CD4-positive, alpha-beta T cell treated with Interferon alpha-2 for 1 hour (primary cell): ENCODE results near the gene MNT.
"Not testable (repeated sequence)": the region's sequence is repeated elsewhere in the genome, so short reads cannot be mapped to it uniquely, and the experiment has no call there.

Experiments used
- DNase-seq, 2 donors: peaks; one replicate each; pipeline ENCODE4 v3.0.0-alpha.2; 2020 to 2022

Gene MNT, protein sequence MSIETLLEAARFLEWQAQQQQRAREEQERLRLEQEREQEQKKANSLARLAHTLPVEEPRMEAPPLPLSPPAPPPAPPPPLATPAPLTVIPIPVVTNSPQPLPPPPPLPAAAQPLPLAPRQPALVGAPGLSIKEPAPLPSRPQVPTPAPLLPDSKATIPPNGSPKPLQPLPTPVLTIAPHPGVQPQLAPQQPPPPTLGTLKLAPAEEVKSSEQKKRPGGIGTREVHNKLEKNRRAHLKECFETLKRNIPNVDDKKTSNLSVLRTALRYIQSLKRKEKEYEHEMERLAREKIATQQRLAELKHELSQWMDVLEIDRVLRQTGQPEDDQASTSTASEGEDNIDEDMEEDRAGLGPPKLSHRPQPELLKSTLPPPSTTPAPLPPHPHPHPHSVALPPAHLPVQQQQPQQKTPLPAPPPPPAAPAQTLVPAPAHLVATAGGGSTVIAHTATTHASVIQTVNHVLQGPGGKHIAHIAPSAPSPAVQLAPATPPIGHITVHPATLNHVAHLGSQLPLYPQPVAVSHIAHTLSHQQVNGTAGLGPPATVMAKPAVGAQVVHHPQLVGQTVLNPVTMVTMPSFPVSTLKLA

DNA sequence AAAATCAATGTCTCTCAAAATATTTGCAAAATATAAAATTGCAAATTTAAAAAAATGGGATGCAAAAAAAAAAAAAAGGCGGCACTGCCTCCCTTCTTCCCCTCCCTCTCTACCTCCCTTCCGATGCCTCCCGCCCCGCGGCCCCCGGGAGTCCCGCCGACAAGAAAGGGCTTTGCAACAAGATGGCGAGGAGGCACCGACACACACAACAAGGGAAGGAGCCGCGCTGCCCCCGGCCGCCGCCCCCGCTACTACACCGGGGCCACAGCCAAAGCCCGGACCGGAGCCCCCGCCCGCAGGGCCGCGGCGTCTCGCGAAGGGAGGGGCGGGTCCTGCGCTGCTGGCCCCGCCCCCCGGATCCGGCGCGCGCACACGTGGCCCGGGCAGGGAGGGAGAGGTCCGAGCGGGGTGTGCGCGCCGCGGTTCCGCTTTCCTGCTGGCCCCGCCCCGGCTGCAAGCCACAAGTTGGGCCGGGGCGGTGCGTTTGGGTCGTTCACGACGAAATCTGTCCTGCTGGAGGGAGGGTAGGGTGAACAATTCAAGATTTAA is at the start of gene MNT:
Gene MNT, minus strand, starts transcription at position 184 of the 549 bp plus-strand sequence. CDS start 348 bp downstream, outside the sequence.
- peak; percentile 96 for DNase-seq

DNA sequence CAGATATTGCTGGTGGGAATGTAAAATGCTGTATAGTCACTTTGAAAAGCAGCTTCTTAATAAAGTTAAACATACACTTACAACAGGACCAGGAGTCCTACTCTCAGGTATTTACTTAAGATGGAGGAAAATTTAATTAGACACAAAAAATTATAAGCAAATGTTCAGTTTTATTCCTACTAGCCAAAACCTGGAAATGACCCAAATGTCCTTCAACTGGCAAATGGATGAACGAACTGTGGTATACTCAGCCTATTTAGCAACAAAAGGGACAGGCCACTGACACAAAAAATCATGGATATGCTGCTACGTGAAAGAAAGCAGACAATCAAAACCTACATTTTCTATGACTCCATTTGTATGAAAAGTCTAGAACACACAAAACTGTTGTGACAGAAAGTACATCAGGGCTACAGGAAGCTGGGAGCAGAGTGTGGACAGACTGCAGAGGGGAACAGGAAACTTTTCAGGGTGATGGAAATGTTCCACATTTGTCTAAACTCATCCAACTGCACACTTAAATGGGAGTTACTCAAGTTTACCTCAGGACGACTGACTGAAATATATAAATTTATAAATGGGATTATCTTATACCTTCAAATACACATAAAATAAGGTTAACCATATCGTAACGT is 49.3 kb upstream of the MNT start:
- no peak for DNase-seq

DNA sequence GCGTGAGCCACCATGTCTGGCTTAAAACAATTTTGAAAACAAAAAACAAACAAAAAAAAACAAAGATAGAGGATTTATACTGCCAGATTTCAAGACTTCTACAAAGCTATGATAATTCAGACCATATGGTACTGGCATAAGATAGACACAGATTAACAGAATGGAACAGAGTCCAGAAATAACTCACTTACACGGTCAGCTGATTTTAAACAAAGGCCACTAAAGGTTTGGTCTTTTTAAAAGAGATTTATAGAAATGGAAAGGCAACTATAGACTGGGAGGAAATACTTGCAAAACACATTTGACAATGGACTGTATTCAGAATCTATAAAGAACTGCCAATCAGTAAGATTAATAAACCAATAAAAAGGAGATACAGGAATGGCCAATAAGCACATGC is 48.6 kb upstream of the MNT start:
- no peak for DNase-seq

DNA sequence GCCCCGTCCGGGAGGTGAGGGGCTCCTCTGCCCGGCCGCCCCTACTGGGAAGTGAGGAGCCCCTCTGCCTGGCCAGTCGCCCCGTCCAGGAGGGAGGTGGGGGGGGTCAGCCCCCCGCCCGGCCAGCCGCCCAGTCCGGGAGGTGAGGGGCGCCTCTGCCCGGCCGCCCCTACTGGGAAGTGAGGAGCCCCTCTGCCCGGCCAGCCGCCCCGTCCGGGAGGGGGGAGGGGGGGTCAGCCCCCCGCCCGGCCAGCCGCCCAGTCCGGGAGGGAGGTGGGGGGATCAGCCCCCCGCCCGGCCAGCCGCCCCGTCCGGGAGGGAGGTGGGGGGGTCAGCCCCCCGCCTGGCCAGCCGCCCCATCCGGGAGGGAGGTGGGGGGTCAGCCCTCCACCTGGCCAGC is 46.6 kb upstream of the MNT start:
- not testable (repeated sequence) for DNase-seq

DNA sequence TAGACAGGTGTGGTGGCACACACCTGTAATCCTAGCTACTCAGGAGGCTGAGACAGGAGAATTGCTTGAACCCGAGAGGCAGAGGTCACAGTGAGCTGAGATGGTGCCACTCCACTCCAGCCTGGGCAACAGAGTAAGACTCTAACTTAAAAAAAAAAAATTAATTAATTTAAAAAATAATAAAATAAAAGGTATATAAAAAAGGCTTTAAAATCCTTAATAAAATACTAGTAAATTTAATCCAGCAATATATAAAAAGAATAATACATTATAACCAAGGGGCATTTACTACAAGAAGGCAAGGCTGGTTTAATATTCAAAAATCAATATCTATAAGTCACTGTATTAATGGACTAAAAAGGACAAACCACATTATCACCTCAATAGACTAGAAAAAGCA is 44.8 kb upstream of the MNT start:
- no peak for DNase-seq

DNA sequence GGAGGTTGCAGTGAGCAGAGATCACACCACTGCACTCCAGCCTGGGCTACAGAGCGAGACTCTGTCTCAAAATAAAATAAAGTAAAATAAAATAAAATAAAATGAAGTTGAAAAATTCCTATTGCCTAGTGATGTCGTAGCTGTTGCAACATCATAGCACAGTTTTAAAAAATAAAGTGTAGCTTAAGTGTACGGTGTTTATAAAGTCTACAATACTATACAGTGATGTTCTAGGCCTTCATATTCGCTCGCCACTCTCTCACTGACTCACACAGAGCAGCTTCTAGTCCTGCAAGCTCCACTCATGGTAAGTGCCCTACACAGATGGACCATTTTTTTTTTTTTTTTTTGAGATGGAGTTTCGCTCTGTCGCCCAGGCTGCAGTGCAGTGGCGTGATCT is 43.5 kb upstream of the MNT start:
- no peak for DNase-seq

DNA sequence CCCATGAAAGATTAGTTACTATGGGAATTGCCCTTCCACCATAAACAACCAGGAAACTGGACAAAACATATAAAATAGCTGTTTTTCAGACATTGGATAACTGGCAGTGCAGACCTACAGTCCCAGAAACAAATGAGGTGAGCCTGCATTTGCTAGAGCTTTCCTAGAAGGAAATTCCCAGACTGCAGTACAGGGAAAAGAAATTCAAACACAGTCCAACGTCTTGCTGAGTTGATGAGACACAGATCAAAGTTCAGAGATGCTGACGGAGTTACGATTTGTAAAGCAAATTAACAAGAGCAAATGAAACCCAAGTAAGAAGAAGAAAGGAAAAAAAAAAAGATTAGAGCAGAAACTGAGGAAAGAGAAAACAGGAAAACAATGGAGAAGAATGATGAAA is 41.3 kb upstream of the MNT start:
- no peak for DNase-seq

DNA sequence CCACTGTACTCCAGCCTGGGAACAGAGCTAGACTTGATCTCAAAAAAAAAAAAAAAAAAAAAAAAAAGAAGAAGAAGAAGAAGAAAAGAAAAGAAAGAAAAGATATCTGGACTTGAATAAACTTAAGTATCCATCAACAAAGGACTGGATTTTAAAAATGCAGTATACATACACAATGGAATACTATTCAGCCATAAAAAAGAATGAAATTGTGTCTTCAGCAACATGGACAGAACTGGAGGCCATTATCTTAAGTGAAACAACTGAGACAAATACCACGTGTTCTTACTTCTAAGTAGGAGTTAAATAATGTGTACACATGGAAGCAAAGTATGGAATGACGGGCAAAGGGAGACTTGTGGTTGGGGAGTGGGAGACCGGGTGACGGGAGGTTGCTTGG is 40.1 kb upstream of the MNT start:
- DNase-seq, result no peak

DNA sequence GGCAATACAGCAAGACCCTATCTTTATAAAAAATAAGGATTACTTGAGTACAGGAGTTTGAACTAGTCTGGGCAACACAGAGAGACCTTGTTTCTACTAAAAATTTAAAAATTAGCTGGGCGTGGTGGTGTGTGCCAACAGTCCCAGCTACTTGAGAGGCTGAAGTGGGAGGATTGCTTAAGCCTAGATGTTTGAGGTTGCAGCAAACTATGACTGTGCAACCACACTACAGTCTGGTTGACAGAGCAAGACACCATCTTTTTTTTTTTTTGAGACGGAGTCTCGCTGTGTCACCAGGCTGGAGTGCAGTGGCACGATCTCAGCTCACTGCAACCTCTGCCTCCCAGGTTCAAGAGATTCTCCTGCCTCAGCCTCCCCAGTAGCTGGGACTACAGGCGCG is 39.1 kb upstream of the MNT start:
- peak in 1 of 2 donors; percentile 54 for DNase-seq

DNA sequence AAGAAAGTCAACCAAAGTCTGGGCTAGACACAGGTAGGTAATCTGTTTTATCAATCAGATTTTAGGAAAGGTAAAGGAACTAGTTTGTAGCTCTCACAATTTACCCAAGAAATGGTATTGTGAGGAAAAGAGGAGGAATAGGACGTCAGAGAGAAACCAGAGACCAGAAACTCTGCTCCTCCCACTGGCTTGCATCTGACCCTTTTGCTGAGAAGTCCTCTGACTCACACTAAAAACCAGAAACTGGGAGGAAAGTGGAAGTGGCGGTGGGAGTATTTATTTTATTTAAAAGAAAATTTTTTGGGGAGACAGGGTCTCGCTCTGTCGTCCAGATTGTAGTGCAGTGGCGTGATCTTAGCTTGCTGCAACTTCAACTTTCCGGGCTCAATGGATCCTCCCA is 38.0 kb upstream of the MNT start:
- DNase-seq, result peak in 1 of 2 donors; percentile 51

DNA sequence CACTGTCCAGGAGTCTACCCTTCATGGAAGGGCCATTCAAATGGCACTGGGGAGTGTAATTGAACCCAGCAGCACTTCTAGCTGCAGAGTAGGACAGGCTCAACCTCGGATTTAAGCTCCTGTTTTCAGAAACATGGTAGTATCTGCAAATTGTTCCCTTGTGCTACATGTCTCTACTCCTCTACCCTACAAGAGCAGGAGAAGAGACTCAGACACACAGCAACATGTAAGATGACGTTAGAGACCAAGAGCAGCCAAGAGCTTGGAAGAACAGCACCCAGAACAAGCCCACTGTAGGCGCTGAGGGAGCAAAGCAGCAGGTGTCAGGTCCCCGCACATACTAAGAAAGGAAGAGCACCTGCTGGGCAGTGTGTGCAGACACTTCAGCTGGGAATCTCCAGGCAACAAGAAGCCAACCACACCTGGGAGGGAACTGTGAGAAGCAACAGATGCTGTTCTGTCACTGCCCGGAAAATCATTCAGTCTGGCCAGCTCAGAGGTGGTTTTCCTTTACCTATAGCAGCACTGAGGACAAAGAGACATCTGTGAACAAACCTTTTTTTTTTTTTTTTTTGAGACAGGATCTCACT is 35.6 kb upstream of the MNT start:
- no peak for DNase-seq

DNA sequence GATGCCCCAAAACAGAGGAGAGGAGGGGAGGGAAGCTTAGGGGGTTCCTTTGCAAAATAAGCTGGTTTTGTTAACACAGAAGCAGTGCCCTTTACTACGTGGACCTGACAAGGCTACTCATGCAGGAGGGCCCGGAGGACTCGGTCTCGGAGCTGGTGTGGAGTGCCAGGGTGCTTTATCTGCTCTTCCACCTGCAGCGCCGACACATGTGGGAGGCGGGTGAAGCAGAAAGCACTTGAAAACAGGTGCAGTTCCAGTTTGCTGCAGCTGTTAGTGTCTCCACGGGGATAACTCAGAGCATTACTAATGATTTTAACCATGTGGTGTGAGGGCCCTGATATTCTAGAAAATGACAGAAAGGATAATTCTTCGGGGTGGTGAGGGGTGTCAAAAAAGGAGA is 35.0 kb upstream of the MNT start:
- no peak for DNase-seq

DNA sequence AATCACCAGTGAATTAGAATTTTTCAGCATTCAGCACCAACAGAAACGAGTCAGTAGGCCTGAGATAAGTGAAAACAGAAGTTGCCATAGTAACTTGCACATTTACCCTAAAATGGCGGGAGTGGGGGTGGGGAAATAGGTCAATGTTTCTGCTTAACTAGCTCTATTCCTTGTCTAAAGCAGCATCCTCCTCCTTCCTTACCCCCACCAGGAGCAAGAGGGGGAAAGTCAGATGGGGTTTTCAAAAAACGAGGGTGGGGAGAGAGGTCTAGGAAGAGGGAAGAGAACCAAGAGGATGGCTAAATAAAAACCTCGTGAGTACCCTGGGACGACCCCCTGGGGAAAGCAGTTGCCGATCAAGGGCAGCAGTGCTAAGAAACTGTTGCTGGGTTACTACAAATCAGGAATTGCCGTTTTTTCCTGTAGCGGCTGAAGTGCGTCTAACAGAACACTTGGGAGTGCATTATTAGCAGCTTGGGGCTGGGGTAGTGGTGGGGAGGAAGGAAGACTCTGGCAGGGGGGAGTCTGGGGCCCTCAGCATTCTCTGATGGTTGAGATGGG is 34.4 kb upstream of the MNT start:
- no peak for DNase-seq

DNA sequence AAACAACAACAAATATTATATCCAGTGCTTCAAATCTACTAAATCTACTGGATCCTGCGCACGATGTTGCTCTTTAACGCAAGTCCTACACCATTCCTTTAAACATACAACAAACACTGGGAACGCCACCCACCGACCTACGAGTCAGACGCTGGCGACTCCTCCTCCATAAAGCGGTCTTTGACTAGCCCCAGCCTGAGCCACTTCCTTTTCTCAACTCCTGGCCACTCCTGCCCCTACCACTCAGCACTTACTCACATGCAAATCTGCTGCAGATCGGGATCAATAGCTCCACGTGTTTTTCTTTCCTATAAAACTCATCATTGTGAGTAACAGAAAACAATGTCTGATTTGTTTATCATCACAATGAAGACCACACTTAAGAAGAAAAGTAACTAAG is 32.8 kb upstream of the MNT start:
- no peak for DNase-seq

DNA sequence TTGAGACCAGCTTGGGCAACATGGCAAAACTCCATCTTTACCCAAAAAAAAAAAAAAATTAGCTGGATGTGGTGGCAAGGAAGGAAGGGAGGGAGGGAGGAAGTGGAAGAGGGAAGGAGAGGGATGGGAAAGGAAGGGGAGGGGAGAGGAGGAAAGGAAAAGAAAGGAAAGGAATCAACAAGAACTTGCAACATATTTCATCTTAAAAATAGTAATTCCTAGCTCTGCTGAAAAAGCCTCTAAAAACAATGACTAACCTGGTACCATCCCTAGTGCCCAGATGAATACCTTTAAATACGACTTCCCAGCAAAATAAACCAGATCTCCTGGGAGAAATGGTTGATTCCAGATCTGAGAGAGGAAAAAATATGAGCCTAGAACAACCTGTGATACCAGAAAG is 27.1 kb upstream of the MNT start:
- no peak for DNase-seq

DNA sequence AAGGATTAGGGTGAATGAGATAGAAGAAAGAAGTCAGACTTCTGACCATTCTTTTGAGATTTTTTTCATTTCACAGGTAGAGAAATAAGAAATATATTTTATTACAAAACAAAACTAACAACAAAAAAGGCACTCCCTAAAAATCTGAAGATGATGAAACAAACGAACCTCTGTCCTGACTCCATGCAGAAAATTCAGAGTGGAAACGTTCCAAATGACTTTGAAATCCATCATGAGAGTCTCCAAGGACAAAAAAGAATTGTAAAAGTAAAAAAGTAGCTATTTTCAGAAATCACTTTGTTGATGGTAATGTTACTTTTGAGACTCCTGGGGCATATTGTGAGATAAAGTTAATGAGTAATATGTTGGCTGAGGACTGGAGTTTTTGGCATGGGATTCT is 26.4 kb upstream of the MNT start:
- no peak for DNase-seq

DNA sequence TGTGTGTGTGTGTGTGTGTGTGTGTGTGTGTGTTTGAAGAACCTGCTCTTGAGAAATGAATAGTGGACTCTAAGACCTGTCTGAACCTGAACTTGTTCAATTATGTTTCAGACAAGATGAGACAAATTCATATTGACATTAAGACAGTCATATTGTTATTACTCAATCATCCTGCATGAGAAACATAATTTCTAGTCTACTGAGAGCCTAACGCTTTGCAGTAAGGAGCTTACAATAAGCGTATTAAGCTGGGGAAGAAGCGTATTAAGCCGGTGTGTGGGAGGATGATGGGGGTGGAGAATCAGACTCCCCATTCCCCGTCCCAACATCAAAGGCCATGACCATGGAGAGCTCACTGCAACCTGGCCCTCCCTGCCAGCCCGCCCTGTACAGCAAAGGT is 22.4 kb upstream of the MNT start:
- DNase-seq, result no peak

DNA sequence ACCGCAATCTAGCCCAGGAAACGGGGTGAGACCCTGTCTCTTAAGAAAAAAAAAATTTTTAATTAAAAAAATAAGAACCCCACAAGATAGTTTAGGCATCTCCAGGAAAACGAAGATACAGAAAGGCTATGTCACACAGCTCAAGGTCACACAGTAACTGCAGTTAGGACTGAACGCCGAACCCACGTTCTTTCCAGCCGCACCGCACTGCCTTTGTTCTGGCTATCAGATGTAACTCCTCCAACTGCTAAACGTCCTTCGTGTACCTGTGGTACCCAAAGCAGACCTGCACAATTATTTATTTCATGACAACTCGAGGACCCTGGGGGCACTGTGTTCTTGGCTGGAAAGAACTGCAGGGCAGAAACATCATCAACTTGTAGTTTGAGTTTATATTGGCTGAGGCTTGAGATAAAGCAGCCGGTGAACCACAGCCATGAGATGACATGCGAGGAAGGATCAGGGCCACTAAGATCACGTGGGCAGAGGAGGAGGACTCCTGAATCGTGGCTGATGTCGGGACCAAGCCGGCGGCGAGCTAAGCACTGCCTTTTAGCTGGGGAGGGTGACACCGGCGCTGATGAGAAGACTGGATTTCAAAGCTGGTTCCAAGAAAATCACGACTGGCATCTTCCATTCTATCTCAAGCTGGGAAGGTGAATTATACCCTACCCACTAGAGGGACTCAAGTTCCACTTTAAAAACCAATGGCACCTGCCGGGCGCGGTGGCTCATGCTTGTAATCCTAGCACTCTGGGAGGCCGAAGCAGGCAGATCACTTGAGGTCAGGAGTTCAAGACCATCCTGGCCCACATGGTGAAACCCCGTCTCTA is 20.7 kb upstream of the MNT start:
- DNase-seq, result no peak

DNA sequence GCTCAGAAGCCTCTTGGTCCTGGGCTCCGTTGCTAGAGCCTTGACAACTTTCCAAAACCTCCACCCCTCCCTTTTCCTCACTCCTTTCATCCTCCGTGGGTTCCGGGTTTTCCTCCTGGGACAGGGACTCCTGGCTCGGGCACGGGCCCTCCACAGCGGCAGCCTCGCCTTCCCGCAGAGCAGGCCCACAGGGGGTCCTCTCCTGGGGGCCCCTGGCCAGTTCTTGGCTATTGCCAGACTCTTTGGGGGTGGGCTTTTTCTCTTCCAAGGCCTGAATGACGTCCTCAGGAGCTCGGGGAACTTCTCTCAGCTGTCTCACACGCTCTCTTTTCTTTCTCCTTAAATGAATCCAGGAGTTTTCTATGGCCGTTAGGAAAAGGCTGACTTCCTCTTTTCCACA is 19.3 kb upstream of the MNT start:
- no peak for DNase-seq

DNA sequence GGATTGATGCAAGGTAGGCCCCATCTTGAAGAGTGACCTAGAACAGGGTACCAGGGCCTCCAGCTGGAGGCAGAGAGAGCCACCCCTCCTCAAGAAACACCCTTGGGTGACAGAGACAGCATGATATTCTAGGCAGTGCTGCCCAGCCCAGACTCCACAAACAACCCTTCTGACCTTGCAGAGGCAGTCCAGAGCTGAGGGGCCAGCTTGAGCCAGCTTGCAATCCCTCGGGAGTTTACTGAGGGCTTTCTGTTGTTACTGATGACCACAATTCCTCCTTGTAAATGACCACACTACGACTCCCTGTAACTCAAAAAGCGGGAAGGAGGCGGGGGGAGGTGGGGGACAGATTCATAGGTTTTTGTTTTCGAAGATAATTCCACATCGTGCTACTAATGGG is 18.6 kb upstream of the MNT start:
- DNase-seq, result no peak

DNA sequence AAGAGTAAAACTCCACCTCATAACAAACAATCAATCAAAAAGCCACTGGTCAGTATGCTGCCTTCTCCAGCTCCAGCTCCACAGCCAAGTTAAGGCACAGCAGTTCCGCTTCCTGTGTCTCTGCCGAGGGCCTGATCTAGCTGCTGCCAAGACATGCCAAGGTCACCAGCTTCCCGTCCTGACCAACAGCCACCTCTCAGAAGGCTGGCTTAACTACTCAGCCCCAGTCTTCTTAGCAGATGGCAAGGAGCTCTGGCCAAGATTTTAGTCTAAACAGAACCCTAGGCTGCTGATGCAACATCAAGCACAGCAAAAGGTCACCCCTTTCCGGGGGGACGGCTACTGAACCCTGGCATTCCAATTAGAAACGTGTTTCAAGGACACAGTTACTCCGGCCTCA is 17.7 kb upstream of the MNT start:
- no peak for DNase-seq

DNA sequence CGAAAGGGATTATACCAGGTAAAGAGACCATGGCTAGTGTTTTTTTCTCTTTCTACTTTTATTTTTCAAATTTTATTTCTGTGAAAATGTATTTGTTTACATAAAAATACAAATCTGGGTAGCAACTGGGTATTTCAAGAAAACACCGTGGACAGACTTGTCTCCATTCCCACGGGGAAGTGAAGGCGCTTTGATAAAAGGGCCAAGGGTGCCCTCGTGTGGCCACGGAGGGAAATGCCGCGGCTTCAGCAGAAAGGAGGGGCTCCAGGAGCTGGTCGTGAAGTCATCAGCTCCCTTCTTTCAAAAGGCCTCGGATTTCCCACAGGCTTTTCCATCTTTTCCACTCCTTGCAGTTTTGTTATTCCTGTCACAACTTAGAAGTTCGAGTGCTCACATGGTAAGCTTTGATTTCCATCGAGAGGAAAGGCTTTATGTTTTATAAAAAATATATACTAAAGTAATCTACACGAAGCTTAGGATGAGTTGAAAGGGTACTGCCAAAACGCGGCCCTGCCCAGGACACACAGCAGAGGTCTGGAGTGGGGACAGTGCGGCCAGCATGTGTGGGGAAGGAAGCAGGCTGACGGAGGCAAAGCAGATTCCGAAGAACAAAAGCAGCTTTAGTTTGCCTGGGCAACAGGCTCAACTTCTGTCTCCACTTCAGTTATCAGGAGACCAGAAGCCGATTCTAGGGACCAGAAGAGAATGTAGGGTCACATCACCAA is 15.3 kb upstream of the MNT start:
- peak; percentile 84 to 88 for DNase-seq
